NCI-H526 treated with DMSO at 0.1 percent for 48 hours (cell line): ENCODE results near the gene ETDB.
A peak's percentile ranks its signal among the peaks of the same experiment; 100 is the strongest.
"Not testable (repeated sequence)": the region's sequence is repeated elsewhere in the genome, so short reads cannot be mapped to it uniquely, and the experiment has no call there.

ENCODE experiments used
- DNase-seq: peaks from one replicate; lab custom pipeline; 2025; lab: John Stamatoyannopoulos, UW

The ETDB gene

GRCh38 chrX:135120056-135120576 is at the start of gene ETDB:
ETDB (minus strand) TSS chrX:135120526; CDS start chrX:135119261, 1,265 bp downstream.
- DNase-seq: not testable (repeated sequence)

- DNase-seq: not testable (repeated sequence)
Measured at GRCh38 chrX:135169534-135169933, 49.2 kb upstream of the ETDB start.

- no peak for DNase-seq
Measured at GRCh38 chrX:135168486-135168885, 48.2 kb upstream of the ETDB start.

GRCh38 chrX:135154688-135155087 is 34.4 kb upstream of the ETDB start:
- DNase-seq: not testable (repeated sequence)

GRCh38 chrX:135126145-135126544 is 5.8 kb upstream of the ETDB start:
- not testable (repeated sequence) for DNase-seq

- not testable (repeated sequence) for DNase-seq
Measured at GRCh38 chrX:135116064-135116463, 4.3 kb downstream of the ETDB start.

GRCh38 chrX:135114392-135114791 is 5.9 kb downstream of the ETDB start:
- no peak for DNase-seq

GRCh38 chrX:135112743-135113142 is 7.6 kb downstream of the ETDB start:
- no peak for DNase-seq

- no peak for DNase-seq
Measured at GRCh38 chrX:135112096-135112729, 8.1 kb downstream of the ETDB start.

- DNase-seq: no peak
Measured at GRCh38 chrX:135109554-135109953, 10.8 kb downstream of the ETDB start.

- no peak for DNase-seq
Measured at GRCh38 chrX:135099493-135099783, 20.9 kb downstream of the ETDB start.

- not testable (repeated sequence) for DNase-seq
Measured at GRCh38 chrX:135097196-135097744, 23.1 kb downstream of the ETDB start.

GRCh38 chrX:135095715-135096114 is 24.6 kb downstream of the ETDB start:
- DNase-seq: no peak

- no peak for DNase-seq
Measured at GRCh38 chrX:135094726-135095125, 25.6 kb downstream of the ETDB start.

- DNase-seq: no peak
Measured at GRCh38 chrX:135089126-135089525, 31.2 kb downstream of the ETDB start.

GRCh38 chrX:135087867-135088266 is 32.5 kb downstream of the ETDB start:
- DNase-seq: no peak

- DNase-seq: peak; percentile 22
Measured at GRCh38 chrX:135086197-135086854, 34.0 kb downstream of the ETDB start.

- DNase-seq: no peak
Measured at GRCh38 chrX:135081693-135082404, 38.5 kb downstream of the ETDB start.
